Bronchus fibroblast of lung (primary cell): Measurements from ENCODE around the gene WAC. TPM values are rescaled to one million over a fixed set of nuclear protein-coding genes. Genes with fewer than 3 reads are reported as not detected.

Experiments
- total RNA-seq: library from RNA; depleted of rRNA; stranded (reverse); fragments of >200 nt; gene quantifications from 2 replicates; pipeline ENCODE4 v1.2.3, GENCODE V29; 2015

The WAC gene
- total RNA-seq = 36.1 and 40.0 TPM in 2 replicates

GRCh38 chr10:28532337-28533185, at the start of gene WAC:
Gene WAC, plus strand, starts transcription at chr10:28533118. Its CDS starts 462 bp downstream, at chr10:28533580.

Other genes starting within 250 kb of the WAC start
- 0.45 and 0.84 TPM in 2 replicates for gene MPP7, start 230.1 kb upstream of the WAC start, total RNA-seq
- gene BAMBI, start 144.4 kb downstream of the WAC start, total RNA-seq = 1.8 and 2.5 TPM in 2 replicates